BLaER1 treated with 17β-estradiol and CSF1 and Interleukin-3, amounts not matched to agents 10 nM and 100 nM (cell line): Measurements from ENCODE around the gene TTC24.
A peak's percentile ranks its signal among the peaks of the same experiment; 100 is the strongest.

Experiments used
- H3K27ac ChIP-seq, 11 experiments: shearing (Covaris generic); formaldehyde crosslinking; 2 replicates each; pipeline ENCODE4 v1.8.1; 2022
- H3K27me3 ChIP-seq, 11 experiments: shearing (Covaris generic); formaldehyde crosslinking; 2 replicates each; pipeline ENCODE4 v1.8.1; 2022
- H3K36me3 ChIP-seq, 11 experiments: shearing (Covaris generic); formaldehyde crosslinking; 2 replicates each; pipeline ENCODE4 v1.8.1; 2022
- H3K4me1 ChIP-seq, 10 experiments: shearing (Covaris generic); formaldehyde crosslinking; 2 replicates each; pipeline ENCODE4 v1.8.1; 2022
- H3K4me2 ChIP-seq, 11 experiments: shearing (Covaris generic); formaldehyde crosslinking; 2 replicates each; pipeline ENCODE4 v1.8.1; 2022
- H3K4me3 ChIP-seq, 10 experiments: shearing (Covaris generic); formaldehyde crosslinking; 2 replicates each; pipeline ENCODE4 v1.8.1; 2022
- H3K9ac ChIP-seq, 11 experiments: shearing (Covaris generic); formaldehyde crosslinking; 2 replicates each; pipeline ENCODE4 v1.8.1; 2022
- H3K9me3 ChIP-seq, 11 experiments: shearing (Covaris generic); formaldehyde crosslinking; replicated peaks in 1 of 11; 2 replicates each; pipeline ENCODE4 v1.8.1; 2022
- H4K20me1 ChIP-seq, 11 experiments: shearing (Covaris generic); formaldehyde crosslinking; 2 replicates each; pipeline ENCODE4 v1.8.1; 2022
- Cebpa-rat ChIP-seq, 11 experiments: shearing (Covaris generic); IDR thresholded peaks; 2 replicates each; pipeline ENCODE4 v1.8.1; 2022

The TTC24 gene

GRCh38 chr1:156592158-156592909 lies 12.8 kb downstream of the TTC24 start:
- Histone ChIP-seq H3K4me2 (peak overlapping the region; percentile 86 to 99 (median 96)), H3K27ac (peak overlapping the region; percentile 71 to 89 (median 80))

GRCh38 chr1:156592910-156593660 lies 13.6 kb downstream of the TTC24 start:
- Histone ChIP-seq H3K4me2 (peak overlapping the region; percentile 86 to 99 (median 96)), H3K27me3 (no peaks in the 10 kb centered on the region), H3K4me1 (peaks cover 26 to 43% (median 36%) of the 10 kb centered on the region in 10 experiments), H3K9ac (peak overlapping the region in 10 of 11 experiments; percentile 8 to 94 (median 88); a peak in 15 of 22 replicates), H3K27ac (peak overlapping the region in 5 of 11 experiments; percentile 22 to 86 (median 80); a peak in 7 of 22 replicates), H3K9me3 (no peaks in the 10 kb centered on the region), H4K20me1 (peaks cover 0 to 57% (median 37%) of the 10 kb centered on the region in 11 experiments; a peak in 14 of 22 replicates), H3K4me3 (peak overlapping the region in 6 of 10 experiments; percentile 72 to 86 (median 79); a peak in 11 of 20 replicates), H3K36me3 (peaks cover 51 to 57% (median 56%) of the 10 kb centered on the region in 11 experiments)
- TF ChIP-seq Cebpa-rat (IDR thresholded peaks at IDR 0.05): no peak

More at GRCh38 chr1:156592158-156592909, 12.8 kb downstream of the TTC24 start:
- Histone ChIP-seq H4K20me1 (peaks cover 0 to 51% (median 32%) of the 10 kb centered on the region in 11 experiments; a peak in 12 of 22 replicates), H3K9ac (peak overlapping the region; percentile 81 to 94 (median 87)), H3K27me3 (no peaks in the 10 kb centered on the region), H3K4me1 (peaks cover 26 to 42% (median 36%) of the 10 kb centered on the region in 10 experiments), H3K9me3 (no peaks in the 10 kb centered on the region), H3K4me3 (peak overlapping the region; percentile 66 to 88 (median 80)), H3K36me3 (peaks cover 44 to 56% (median 53%) of the 10 kb centered on the region in 11 experiments)
- no peak for TF ChIP-seq Cebpa-rat (IDR thresholded peaks at IDR 0.05)

- Histone ChIP-seq H3K4me1 (peaks cover 27 to 48% (median 36%) of the 10 kb centered on the region in 10 experiments), H3K4me3 (no peak overlapping the region; a peak in 1 of 20 replicates), H4K20me1 (peaks cover 0 to 62% (median 41%) of the 10 kb centered on the region in 11 experiments; a peak in 14 of 22 replicates), H3K9ac (peak overlapping the region in 6 of 11 experiments; percentile 8 to 94 (median 90); a peak in 8 of 22 replicates), H3K9me3 (no peaks in the 10 kb centered on the region), H3K36me3 (peaks cover 52 to 63% (median 61%) of the 10 kb centered on the region in 11 experiments), H3K27ac (peak overlapping the region in 5 of 11 experiments; percentile 22 to 86 (median 38); a peak in 6 of 22 replicates), H3K27me3 (no peaks in the 10 kb centered on the region), H3K4me2 (peak overlapping the region in 9 of 11 experiments; percentile 92 to 98 (median 96); a peak in 18 of 22 replicates)
- no peak for TF ChIP-seq Cebpa-rat (IDR thresholded peaks at IDR 0.05)
These were observed 14.1 kb downstream of the TTC24 start for GRCh38 chr1:156593661-156593989.

DNA sequence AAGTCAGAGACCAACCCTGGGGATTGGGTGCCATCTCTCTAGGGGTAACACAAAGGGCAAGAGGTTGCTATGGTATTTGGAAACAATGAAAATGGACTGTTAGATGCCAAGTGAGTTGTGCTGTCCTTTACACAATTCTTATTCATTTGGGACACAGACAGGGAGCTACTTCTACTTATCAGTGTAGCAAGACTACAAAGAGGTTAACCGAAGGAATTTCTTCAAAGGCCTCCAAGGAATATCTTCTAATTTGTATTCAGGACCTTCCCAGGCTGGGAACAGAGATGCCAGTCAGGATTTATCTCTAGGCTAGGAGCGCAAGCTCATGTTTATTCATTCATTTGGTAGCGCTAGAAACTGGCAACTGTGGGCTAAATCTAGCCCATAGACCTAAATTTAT lies 14.7 kb downstream of the TTC24 start:
- H3K9ac ChIP-seq: peak overlapping the region in 1 of 11 experiments; percentile 21; a peak in 2 of 22 replicates
- peaks cover 52 to 68% (median 67%) of the 10 kb centered on the region in 11 experiments for H3K36me3 ChIP-seq
- H3K27me3 ChIP-seq: no peaks in the 10 kb centered on the region
- H3K4me1 ChIP-seq: peaks cover 32 to 54% (median 40%) of the 10 kb centered on the region in 10 experiments
- peaks cover 0 to 68% (median 45%) of the 10 kb centered on the region in 11 experiments; a peak in 14 of 22 replicates for H4K20me1 ChIP-seq
- H3K27ac ChIP-seq: no peak overlapping the region; a peak in 1 of 22 replicates
- H3K4me2 ChIP-seq: peak overlapping the region in 5 of 11 experiments; percentile 92 to 98 (median 96); a peak in 9 of 22 replicates
- no peaks in the 10 kb centered on the region for H3K9me3 ChIP-seq
- no peak for TF ChIP-seq Cebpa-rat (IDR thresholded peaks at IDR 0.05)
- H3K4me3 ChIP-seq: no peak overlapping the region

- H3K36me3 ChIP-seq: peaks cover 52 to 75% (median 72%) of the 10 kb centered on the region in 11 experiments
- no peak overlapping the region for H3K4me3 ChIP-seq
- H3K9ac ChIP-seq: peak overlapping the region in 1 of 11 experiments; percentile 21; a peak in 1 of 22 replicates
- H3K4me2 ChIP-seq: no peak overlapping the region
- no peaks in the 10 kb centered on the region for H3K27me3 ChIP-seq
- H3K9me3 ChIP-seq: no peaks in the 10 kb centered on the region
- no peak for TF ChIP-seq Cebpa-rat (IDR thresholded peaks at IDR 0.05)
- H3K4me1 ChIP-seq: peaks cover 40 to 62% (median 48%) of the 10 kb centered on the region in 10 experiments
- H3K27ac ChIP-seq: no peak overlapping the region
- H4K20me1 ChIP-seq: peaks cover 0 to 74% (median 45%) of the 10 kb centered on the region in 11 experiments; a peak in 14 of 22 replicates
These were observed 15.5 kb downstream of the TTC24 start for GRCh38 chr1:156595016-156595415.

DNA sequence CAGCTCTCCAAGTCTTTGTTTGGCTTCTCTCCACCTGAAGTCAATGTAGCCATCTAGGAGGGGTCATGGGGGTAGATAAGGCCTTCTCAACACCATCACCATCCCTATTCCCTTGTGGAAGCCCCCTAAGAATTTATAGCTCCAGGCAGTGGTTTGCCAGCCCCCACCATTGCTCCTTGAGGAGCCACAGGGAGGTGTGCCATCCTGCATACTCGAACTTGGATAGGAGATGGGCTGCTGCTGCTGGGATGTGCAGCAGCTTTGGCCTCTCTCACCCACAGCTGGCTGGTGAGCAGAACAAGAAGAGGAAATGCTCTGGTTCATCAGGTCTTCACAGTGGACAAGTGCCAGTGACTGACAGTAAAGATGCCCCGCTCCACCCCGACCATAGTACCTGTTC lies 16.9 kb downstream of the TTC24 start:
- Histone ChIP-seq H3K27ac (no peak overlapping the region), H3K9ac (no peak overlapping the region), H3K27me3 (no peaks in the 10 kb centered on the region), H3K4me1 (peaks cover 39 to 57% (median 44%) of the 10 kb centered on the region in 10 experiments), H3K36me3 (peaks cover 52 to 77% (median 72%) of the 10 kb centered on the region in 11 experiments), H4K20me1 (peaks cover 0 to 74% (median 45%) of the 10 kb centered on the region in 11 experiments; a peak in 14 of 22 replicates), H3K4me3 (no peak overlapping the region), H3K9me3 (no peaks in the 10 kb centered on the region), H3K4me2 (no peak overlapping the region)
- no peak for TF ChIP-seq Cebpa-rat (IDR thresholded peaks at IDR 0.05)

DNA sequence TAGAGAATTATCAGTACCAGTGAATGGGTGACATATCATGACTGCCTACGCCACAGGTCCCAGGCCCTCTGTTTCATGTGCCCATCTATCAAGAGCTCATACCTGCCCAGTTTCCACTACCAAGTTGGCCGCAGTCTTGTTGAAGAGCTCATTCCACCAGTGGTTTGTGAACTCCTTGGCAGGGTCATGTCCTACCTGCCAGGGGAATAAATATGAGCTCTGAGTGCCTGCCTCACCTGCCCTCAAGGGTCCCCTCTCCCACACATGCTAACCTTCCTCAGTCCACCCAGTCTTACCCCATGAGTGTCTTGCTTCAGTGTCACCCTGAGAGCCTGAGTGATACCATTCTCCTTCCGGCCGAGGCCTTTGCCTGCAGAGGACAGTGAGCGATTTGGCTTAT lies 18.6 kb downstream of the TTC24 start:
- Histone ChIP-seq H3K4me1 (peaks cover 39 to 60% (median 46%) of the 10 kb centered on the region in 10 experiments), H3K9me3 (no peaks in the 10 kb centered on the region), H3K36me3 (peaks cover 48 to 71% (median 66%) of the 10 kb centered on the region in 11 experiments)

GRCh38 chr1:156598731-156599432 lies 19.4 kb downstream of the TTC24 start:
- Histone ChIP-seq H3K4me3 (no peak overlapping the region), H3K9me3 (no peaks in the 10 kb centered on the region), H3K27me3 (no peaks in the 10 kb centered on the region), H3K9ac (peak overlapping the region in 2 of 11 experiments; percentile 9 to 11; a peak in 2 of 22 replicates), H3K27ac (0 out of 22 replicates have a peak overlapping the region, but pooled peaks of 1 of the 11 experiments have one; percentile 3), H3K4me1 (peaks cover 34 to 53% (median 39%) of the 10 kb centered on the region in 10 experiments), H4K20me1 (peaks cover 0 to 59% (median 32%) of the 10 kb centered on the region in 11 experiments; a peak in 13 of 22 replicates), H3K4me2 (peak overlapping the region in 8 of 11 experiments; percentile 88 to 96 (median 94); a peak in 11 of 22 replicates), H3K36me3 (peaks cover 41 to 63% (median 58%) of the 10 kb centered on the region in 11 experiments)
- no peak for TF ChIP-seq Cebpa-rat (IDR thresholded peaks at IDR 0.05)

More for the DNA sequence above, 18.6 kb downstream of the TTC24 start:
- H3K27me3 ChIP-seq: no peaks in the 10 kb centered on the region
- TF ChIP-seq Cebpa-rat (IDR thresholded peaks at IDR 0.05): no peak
- no peak overlapping the region; a peak in 1 of 22 replicates for H3K4me2 ChIP-seq
- no peak overlapping the region for H3K4me3 ChIP-seq
- H4K20me1 ChIP-seq: peaks cover 0 to 67% (median 36%) of the 10 kb centered on the region in 11 experiments; a peak in 14 of 22 replicates
- H3K9ac ChIP-seq: no peak overlapping the region; a peak in 1 of 22 replicates
- H3K27ac ChIP-seq: no peak overlapping the region
